Glomerular endothelial cell (primary cell): Measurements from ENCODE around the gene TREML1. TPM values are rescaled to one million over a fixed set of nuclear protein-coding genes. Genes with fewer than 3 reads are reported as not detected.
"Not testable (repeated sequence)": the region's sequence is repeated elsewhere in the genome, so short reads cannot be mapped to it uniquely, and the experiment has no call there.

Experiments used
- DNase-seq: peaks from one replicate; pipeline ENCODE4 v3.0.0-alpha.2; 2011; ENCODE audit warnings: low read depth, low spot score; ENCODE audit errors: extremely low read depth
- total RNA-seq: library from RNA; depleted of rRNA; stranded (reverse); fragments of >200 nt; gene quantifications from 2 replicates; pipeline ENCODE4 v1.2.3, GENCODE V29; 2015

TREML1 gene
- not detected in 2 replicates for total RNA-seq

GRCh38 chr6:41153992-41154625, at the start of gene TREML1:
Gene TREML1, minus strand, starts transcription at chr6:41154347. Its CDS starts 59 bp downstream, at chr6:41154288.
- no peak for DNase-seq

GRCh38 chr6:41201764-41202173, 47.6 kb upstream of the TREML1 start:
- no peak for DNase-seq

- DNase-seq, result no peak
Observed at GRCh38 chr6:41200901-41201763, 47.0 kb upstream of the TREML1 start, which contains the start of gene TREML2. Gene TREML2, minus strand, starts transcription at chr6:41201149. Its CDS starts 141 bp downstream, at chr6:41201008.

GRCh38 chr6:41200296-41200900, 46.3 kb upstream of the TREML1 start:
- no peak for DNase-seq

GRCh38 chr6:41199552-41200246, 45.6 kb upstream of the TREML1 start:
- DNase-seq, result no peak

GRCh38 chr6:41197234-41197633, 43.1 kb upstream of the TREML1 start:
- DNase-seq, result no peak

GRCh38 chr6:41194386-41194785, 40.2 kb upstream of the TREML1 start:
- no peak for DNase-seq

- DNase-seq, result no peak
Observed at GRCh38 chr6:41193884-41194283, 39.7 kb upstream of the TREML1 start.

- no peak for DNase-seq
Observed at GRCh38 chr6:41193171-41193734, 39.1 kb upstream of the TREML1 start.

- no peak for DNase-seq
Observed at GRCh38 chr6:41191569-41191968, 37.4 kb upstream of the TREML1 start.

GRCh38 chr6:41190791-41191190, 36.6 kb upstream of the TREML1 start:
- no peak for DNase-seq

- no peak for DNase-seq
Observed at GRCh38 chr6:41189967-41190366, 35.8 kb upstream of the TREML1 start.

- DNase-seq, result not testable (repeated sequence)
Observed at GRCh38 chr6:41189046-41189445, 34.9 kb upstream of the TREML1 start.

- DNase-seq, result no peak
Observed at GRCh38 chr6:41187924-41188886, 34.1 kb upstream of the TREML1 start.

GRCh38 chr6:41186031-41186562, 31.9 kb upstream of the TREML1 start:
- DNase-seq, result no peak

GRCh38 chr6:41184761-41185160, 30.6 kb upstream of the TREML1 start:
- DNase-seq, result no peak

- DNase-seq, result peak; percentile 23
Observed at GRCh38 chr6:41182069-41183034, 28.2 kb upstream of the TREML1 start.

GRCh38 chr6:41181566-41181965, 27.4 kb upstream of the TREML1 start:
- no peak for DNase-seq
